T follicular helper cell (primary cell): ENCODE measurements around the gene MRPL55.

Experiments
- DNase-seq: peaks from one replicate; pipeline ENCODE4 v3.0.0-alpha.2; 2020; ENCODE audit warnings: low read depth

Gene MRPL55

GRCh38 chr1:228070173-228070572 lies 38.9 kb downstream of the MRPL55 start:
- DNase-seq = no peak

- no peak for DNase-seq
Observed at GRCh38 chr1:228068359-228068758, 40.7 kb downstream of the MRPL55 start.

- DNase-seq = no peak
Observed at GRCh38 chr1:228066891-228067654, 42.0 kb downstream of the MRPL55 start.

GRCh38 chr1:228066416-228066815 lies 42.7 kb downstream of the MRPL55 start:
- no peak for DNase-seq

- no peak for DNase-seq
Observed at GRCh38 chr1:228065543-228066347, 43.4 kb downstream of the MRPL55 start.

GRCh38 chr1:228064741-228065542 lies 44.2 kb downstream of the MRPL55 start:
- no peak for DNase-seq

- DNase-seq = no peak
Observed at GRCh38 chr1:228064296-228064695, 44.8 kb downstream of the MRPL55 start.

- DNase-seq = no peak
Observed at GRCh38 chr1:228063251-228064191, 45.6 kb downstream of the MRPL55 start.

- no peak for DNase-seq
Observed at GRCh38 chr1:228062812-228063211, 46.3 kb downstream of the MRPL55 start.

GRCh38 chr1:228062085-228062791 lies 46.9 kb downstream of the MRPL55 start:
- no peak for DNase-seq

GRCh38 chr1:228061411-228062084 lies 47.6 kb downstream of the MRPL55 start:
- no peak for DNase-seq

- DNase-seq = no peak
Observed at GRCh38 chr1:228060458-228061190, 48.5 kb downstream of the MRPL55 start.

GRCh38 chr1:228059634-228060457 lies 49.3 kb downstream of the MRPL55 start:
- peak; percentile 59 for DNase-seq

- peak; percentile 69 for DNase-seq
Observed at GRCh38 chr1:228058949-228059633, 50.0 kb downstream of the MRPL55 start.

- DNase-seq = no peak
Observed at GRCh38 chr1:228058172-228058948, 50.7 kb downstream of the MRPL55 start.
